HepG2 (cell line): ENCODE data around the gene BAHCC1. TPM values are rescaled to one million over a fixed set of nuclear protein-coding genes. Genes with fewer than 3 reads are reported as not detected.

Experiments
- CAMTA2 ChIP-seq: sonication (generic); formaldehyde crosslinking; IDR thresholded peaks from 2 replicates; pipeline ENCODE4 v1.4.0; 2020; ENCODE audit warnings: mild to moderate bottlenecking, missing genetic modification reagents, borderline replicate concordance
- CTCF ChIP-seq: sonication (generic); formaldehyde crosslinking; IDR thresholded peaks from 2 replicates; pipeline ENCODE4 v1.5.0; 2020; ENCODE audit warnings: mild to moderate bottlenecking, missing genetic modification reagents, moderate library complexity
- ESRRA ChIP-seq: sonication (generic); formaldehyde crosslinking; IDR thresholded peaks from 2 replicates; pipeline ENCODE4 v1.5.1; 2020; ENCODE audit warnings: mild to moderate bottlenecking, low read depth, missing genetic modification reagents
- MIER3 ChIP-seq: IDR thresholded peaks from 2 replicates; pipeline ENCODE4 v1.6.1; 2016; ENCODE audit warnings: missing compliant biosample characterization, borderline replicate concordance
- NONO ChIP-seq, 2 experiments: fragments of 450-650 bp in 1 of 2; sonication (generic) in 1 of 2; formaldehyde crosslinking in 1 of 2; IDR thresholded peaks in 1 of 2; conservative IDR thresholded peaks in 1 of 2; 2 replicates each; pipeline versions ENCODE4 v1.6.1 to v1.8.0; 2017 to 2022; ENCODE audit warnings: mild to moderate bottlenecking in 1 of 2, missing genetic modification reagents in 1 of 2, moderate library complexity in 1 of 2
- TEAD3 ChIP-seq: optimal IDR thresholded peaks from 2 replicates; pipeline ENCODE3; 2016; ENCODE audit warnings: borderline replicate concordance
- THAP9 ChIP-seq: sonication (generic); formaldehyde crosslinking; IDR thresholded peaks from 2 replicates; pipeline ENCODE4; 2020; ENCODE audit warnings: missing genetic modification reagents, mild to moderate bottlenecking, borderline replicate concordance
- USF2 ChIP-seq, 2 experiments: sonication (generic) in 1 of 2; formaldehyde crosslinking in 1 of 2; IDR thresholded peaks; 2 replicates each; pipeline versions ENCODE4 v1.5.1 to v1.6.1; 2011 to 2020; ENCODE audit warnings: borderline replicate concordance in 1 of 2, low read depth in 1 of 2, low read length in 1 of 2, mild to moderate bottlenecking in 1 of 2, missing genetic modification reagents in 1 of 2, moderate library complexity in 1 of 2
- ZFX ChIP-seq: sonication (generic); formaldehyde crosslinking; IDR thresholded peaks from 2 replicates; pipeline ENCODE4 v1.4.0; 2020; ENCODE audit warnings: mild to moderate bottlenecking, low read depth, missing genetic modification reagents, moderate library complexity
- ZNF138 ChIP-seq: sonication (generic); formaldehyde crosslinking; IDR thresholded peaks from 2 replicates; pipeline ENCODE4 v1.5.0; 2020; ENCODE audit warnings: mild to moderate bottlenecking, low read depth, missing genetic modification reagents
- ZNF225 ChIP-seq: sonication (generic); formaldehyde crosslinking; IDR thresholded peaks from 2 replicates; pipeline ENCODE4 v1.4.0; 2020; ENCODE audit warnings: mild to moderate bottlenecking, missing genetic modification reagents
- ZNF30 ChIP-seq: sonication (generic); formaldehyde crosslinking; IDR thresholded peaks from 2 replicates; pipeline ENCODE4 v1.5.0; 2020; ENCODE audit warnings: mild to moderate bottlenecking, missing genetic modification reagents
- ZNF383 ChIP-seq: sonication (generic); formaldehyde crosslinking; IDR thresholded peaks from 2 replicates; pipeline ENCODE4 v1.4.0; 2020; ENCODE audit warnings: missing genetic modification reagents, mild to moderate bottlenecking, borderline replicate concordance
- ZNF501 ChIP-seq: sonication (generic); formaldehyde crosslinking; IDR thresholded peaks from 2 replicates; pipeline ENCODE4 v1.5.1; 2020; ENCODE audit warnings: mild to moderate bottlenecking, moderate library complexity, missing genetic modification reagents
- ZNF558 ChIP-seq: sonication (generic); formaldehyde crosslinking; IDR thresholded peaks from 2 replicates; pipeline ENCODE4 v1.9.0; 2022; ENCODE audit warnings: mild to moderate bottlenecking, missing genetic modification reagents, borderline replicate concordance
- polyA plus RNA-seq, 8 experiments: library from polyadenylated mRNA; depleted of rRNA in 3 of 8; stranded (reverse) in 7 of 8; unstranded in 1 of 8; fragments of >200 nt; fragmentation: Illumina TruSeq in 4 of 8; extraction: Trizol in 4 of 8; gene quantifications; 2 replicates each; pipeline versions ENCODE4 v1.2.1 to v1.2.3, GENCODE V29; 2011 to 2016; ENCODE audit warnings: low read depth in 4 of 8, missing spikeins in 1 of 8, mixed read lengths in 1 of 8; ENCODE audit not compliant: insufficient read depth in 1 of 8
- total RNA-seq, 5 experiments: library from RNA; depleted of rRNA; stranded (reverse); fragments of >200 nt; fragmentation: Illumina TruSeq; extraction: Trizol; gene quantifications; 2 replicates each; pipeline ENCODE4 v1.2.3, GENCODE V29; 2016; ENCODE audit warnings: low read depth in 1 of 5
- TF ChIP-seq, protein P1 (sequence below): sonication (generic); formaldehyde crosslinking; IDR thresholded peaks from 2 replicates; pipeline ENCODE4 v1.8.0; 2022; ENCODE audit warnings: missing genetic modification reagents, mild to moderate bottlenecking, inconsistent platforms, borderline replicate concordance
- TF ChIP-seq, protein P2 (sequence below): sonication (generic); formaldehyde crosslinking; conservative IDR thresholded peaks from 2 replicates; pipeline ENCODE4 v1.4.0; 2020; ENCODE audit warnings: missing genetic modification reagents

BAHCC1 gene
- total and polyA plus RNA-seq, 2 of the 13 experiments (the other 11 are each of a cell fraction or from before 2014, with no cell fraction given) = 1.4 to 1.7 TPM

GRCh38 chr17:81513372-81513752 lies 118.1 kb downstream of the BAHCC1 start (continued):
- TF ChIP-seq CTCF (CRISPR knock-in tag) (no peak), ZFX (CRISPR knock-in tag) (peak; percentile 78), ZNF30 (CRISPR knock-in tag) (no peak), CAMTA2 (CRISPR knock-in tag) (no peak), USF2 (IDR thresholded peaks at IDR 0.05; ENCODE audit: low read depth, low read length) (no peak), USF2 (CRISPR knock-in tag; IDR thresholded peaks at IDR 0.05; ENCODE audit: borderline replicate concordance) (peak; percentile 71; the same call in 1 of the 2 replicates), MIER3 (no peak), ZNF501 (CRISPR knock-in tag) (peak; percentile 94), ZNF558 (CRISPR knock-in tag) (peak; percentile 21; the same call in 1 of the 2 replicates), ESRRA (CRISPR knock-in tag) (0 out of 2 replicates have a peak, but pooled peaks have one; percentile 22), THAP9 (CRISPR knock-in tag) (peak; percentile 26; the same call in 1 of the 2 replicates), TEAD3 (no peak), ZNF225 (CRISPR knock-in tag) (0 out of 2 replicates have a peak, but pooled peaks have one; percentile 13), ZNF138 (CRISPR knock-in tag) (0 out of 2 replicates have a peak, but pooled peaks have one; percentile 26), NONO (IDR thresholded peaks at IDR 0.05) (no peak), NONO (CRISPR knock-in tag; conservative IDR thresholded peaks at IDR 0.05) (peak; percentile 65; the same call in 1 of the 2 replicates), ZNF383 (CRISPR knock-in tag) (no peak)
- TF ChIP-seq, protein P1, sequence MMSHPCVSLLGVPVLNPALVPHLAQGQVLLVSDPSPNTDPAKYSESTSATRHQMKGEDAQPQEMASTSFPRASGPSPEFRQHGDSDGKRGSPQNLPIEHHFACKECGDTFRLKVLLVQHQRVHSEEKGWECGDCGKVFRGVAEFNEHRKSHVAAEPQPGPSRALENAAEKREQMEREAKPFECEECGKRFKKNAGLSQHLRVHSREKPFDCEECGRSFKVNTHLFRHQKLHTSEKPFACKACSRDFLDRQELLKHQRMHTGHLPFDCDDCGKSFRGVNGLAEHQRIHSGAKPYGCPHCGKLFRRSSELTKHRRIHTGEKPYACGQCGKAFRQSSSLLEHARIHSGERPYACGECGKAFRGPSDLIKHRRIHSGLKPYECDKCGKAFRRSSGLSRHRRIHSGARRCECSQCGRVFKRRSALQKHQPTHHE (CRISPR knock-in tag) = no peak
- TF ChIP-seq, protein P2, sequence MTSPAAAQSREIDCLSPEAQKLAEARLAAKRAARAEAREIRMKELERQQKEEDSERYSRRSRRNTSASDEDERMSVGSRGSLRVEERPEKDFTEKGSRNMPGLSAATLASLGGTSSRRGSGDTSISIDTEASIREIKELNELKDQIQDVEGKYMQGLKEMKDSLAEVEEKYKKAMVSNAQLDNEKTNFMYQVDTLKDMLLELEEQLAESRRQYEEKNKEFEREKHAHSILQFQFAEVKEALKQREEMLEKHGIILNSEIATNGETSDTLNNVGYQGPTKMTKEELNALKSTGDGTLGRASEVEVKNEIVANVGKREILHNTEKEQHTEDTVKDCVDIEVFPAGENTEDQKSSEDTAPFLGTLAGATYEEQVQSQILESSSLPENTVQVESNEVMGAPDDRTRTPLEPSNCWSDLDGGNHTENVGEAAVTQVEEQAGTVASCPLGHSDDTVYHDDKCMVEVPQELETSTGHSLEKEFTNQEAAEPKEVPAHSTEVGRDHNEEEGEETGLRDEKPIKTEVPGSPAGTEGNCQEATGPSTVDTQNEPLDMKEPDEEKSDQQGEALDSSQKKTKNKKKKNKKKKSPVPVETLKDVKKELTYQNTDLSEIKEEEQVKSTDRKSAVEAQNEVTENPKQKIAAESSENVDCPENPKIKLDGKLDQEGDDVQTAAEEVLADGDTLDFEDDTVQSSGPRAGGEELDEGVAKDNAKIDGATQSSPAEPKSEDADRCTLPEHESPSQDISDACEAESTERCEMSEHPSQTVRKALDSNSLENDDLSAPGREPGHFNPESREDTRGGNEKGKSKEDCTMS (CRISPR knock-in tag) = no peak
